ENCODE measurements around the gene GCLC.

DNA sequence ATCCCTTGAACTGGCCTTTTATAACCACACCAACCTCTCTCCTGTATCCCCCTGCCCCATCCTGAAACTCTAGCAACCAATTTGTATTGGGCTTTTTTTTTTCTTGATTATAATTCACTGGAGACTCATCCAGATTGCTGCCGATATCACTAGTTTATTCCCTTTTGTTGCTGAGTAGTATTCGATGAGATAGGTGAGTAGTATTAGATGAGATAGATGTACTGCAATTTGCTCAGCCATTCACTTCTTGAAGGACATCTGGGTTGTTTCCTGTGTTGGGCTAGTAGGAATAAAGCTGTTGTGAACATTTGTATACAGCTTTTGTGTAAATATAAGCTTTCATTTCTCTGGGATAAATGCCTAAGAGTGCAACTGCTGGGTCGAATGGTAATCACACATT lies 58.2 kb downstream of the GCLC start:
- TF ChIP-seq, protein P1, sequence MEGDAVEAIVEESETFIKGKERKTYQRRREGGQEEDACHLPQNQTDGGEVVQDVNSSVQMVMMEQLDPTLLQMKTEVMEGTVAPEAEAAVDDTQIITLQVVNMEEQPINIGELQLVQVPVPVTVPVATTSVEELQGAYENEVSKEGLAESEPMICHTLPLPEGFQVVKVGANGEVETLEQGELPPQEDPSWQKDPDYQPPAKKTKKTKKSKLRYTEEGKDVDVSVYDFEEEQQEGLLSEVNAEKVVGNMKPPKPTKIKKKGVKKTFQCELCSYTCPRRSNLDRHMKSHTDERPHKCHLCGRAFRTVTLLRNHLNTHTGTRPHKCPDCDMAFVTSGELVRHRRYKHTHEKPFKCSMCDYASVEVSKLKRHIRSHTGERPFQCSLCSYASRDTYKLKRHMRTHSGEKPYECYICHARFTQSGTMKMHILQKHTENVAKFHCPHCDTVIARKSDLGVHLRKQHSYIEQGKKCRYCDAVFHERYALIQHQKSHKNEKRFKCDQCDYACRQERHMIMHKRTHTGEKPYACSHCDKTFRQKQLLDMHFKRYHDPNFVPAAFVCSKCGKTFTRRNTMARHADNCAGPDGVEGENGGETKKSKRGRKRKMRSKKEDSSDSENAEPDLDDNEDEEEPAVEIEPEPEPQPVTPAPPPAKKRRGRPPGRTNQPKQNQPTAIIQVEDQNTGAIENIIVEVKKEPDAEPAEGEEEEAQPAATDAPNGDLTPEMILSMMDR (IDR thresholded peaks at IDR 0.05 in 8 of 11, conservative IDR thresholded peaks at IDR 0.05 in 3 of 11), result no peak
- TF ChIP-seq POLR2A (IDR thresholded peaks at IDR 0.05), result no peak

Data from spleen (tissue), 7 donors.